ENCODE results near the gene CTBP2. TPM values are rescaled to one million over a fixed set of nuclear protein-coding genes. Genes with fewer than 3 reads are reported as not detected.

The CTBP2 gene
- total RNA-seq, 2 donors from 2014 or later: 26.0 to 36.0 TPM

DNA sequence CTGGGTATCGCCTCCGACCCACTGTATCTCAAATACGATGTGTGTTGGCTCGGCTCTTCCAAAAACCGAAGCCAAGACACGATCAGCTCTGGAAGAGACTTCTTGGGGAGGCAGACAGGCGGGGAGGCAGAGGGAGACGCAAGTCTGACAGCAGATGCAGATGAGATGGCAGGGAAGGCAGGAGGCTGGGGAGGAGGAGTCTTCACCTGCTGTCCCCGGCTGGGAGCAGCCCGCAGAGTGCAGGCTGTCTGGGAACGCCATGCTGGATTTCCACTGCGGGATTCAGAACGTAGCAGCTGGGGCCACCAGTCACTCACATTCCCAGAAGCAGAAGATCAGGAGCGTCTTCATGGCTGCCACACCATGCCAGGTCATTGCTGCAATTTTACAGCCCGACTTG is 29.4 kb downstream of the CTBP2 start:
- TF ChIP-seq CTCF (IDR thresholded peaks at IDR 0.05): no peak
- H3K27ac ChIP-seq: peak overlapping the region in 1 of 2 donors; percentile 27
- H3K9me3 ChIP-seq: no peaks in the 10 kb centered on the region
- H3K27me3 ChIP-seq: no peaks in the 10 kb centered on the region
- H3K4me3 ChIP-seq: no peak overlapping the region
- no peak for DNase-seq (ENCODE audit: low spot score)
- H3K36me3 ChIP-seq: no peaks in the 10 kb centered on the region
- peaks cover 0 to 49% of the 10 kb centered on the region in 2 donors for H3K4me1 ChIP-seq

- no peaks in the 10 kb centered on the region for H3K27me3 ChIP-seq
- H3K27ac ChIP-seq: peak overlapping the region in 1 of 2 donors; percentile 27
- peaks cover 0 to 49% of the 10 kb centered on the region in 2 donors for H3K4me1 ChIP-seq
- H3K4me3 ChIP-seq: no peak overlapping the region
- DNase-seq (ENCODE audit: low spot score): no peak
- no peaks in the 10 kb centered on the region for H3K9me3 ChIP-seq
- TF ChIP-seq CTCF (IDR thresholded peaks at IDR 0.05): no peak
- H3K36me3 ChIP-seq: no peaks in the 10 kb centered on the region
Observed at GRCh38 chr10:125130260-125130659, 30.1 kb downstream of the CTBP2 start.

- peaks cover 0 to 49% of the 10 kb centered on the region in 2 donors for H3K4me1 ChIP-seq
- H3K4me3 ChIP-seq: no peak overlapping the region
- no peaks in the 10 kb centered on the region for H3K36me3 ChIP-seq
- TF ChIP-seq CTCF (IDR thresholded peaks at IDR 0.05): no peak
- DNase-seq (ENCODE audit: low spot score): no peak
- H3K27ac ChIP-seq: no peak overlapping the region
- no peaks in the 10 kb centered on the region for H3K9me3 ChIP-seq
- H3K27me3 ChIP-seq: no peaks in the 10 kb centered on the region
Observed at GRCh38 chr10:125129076-125129458, 31.3 kb downstream of the CTBP2 start.

DNA sequence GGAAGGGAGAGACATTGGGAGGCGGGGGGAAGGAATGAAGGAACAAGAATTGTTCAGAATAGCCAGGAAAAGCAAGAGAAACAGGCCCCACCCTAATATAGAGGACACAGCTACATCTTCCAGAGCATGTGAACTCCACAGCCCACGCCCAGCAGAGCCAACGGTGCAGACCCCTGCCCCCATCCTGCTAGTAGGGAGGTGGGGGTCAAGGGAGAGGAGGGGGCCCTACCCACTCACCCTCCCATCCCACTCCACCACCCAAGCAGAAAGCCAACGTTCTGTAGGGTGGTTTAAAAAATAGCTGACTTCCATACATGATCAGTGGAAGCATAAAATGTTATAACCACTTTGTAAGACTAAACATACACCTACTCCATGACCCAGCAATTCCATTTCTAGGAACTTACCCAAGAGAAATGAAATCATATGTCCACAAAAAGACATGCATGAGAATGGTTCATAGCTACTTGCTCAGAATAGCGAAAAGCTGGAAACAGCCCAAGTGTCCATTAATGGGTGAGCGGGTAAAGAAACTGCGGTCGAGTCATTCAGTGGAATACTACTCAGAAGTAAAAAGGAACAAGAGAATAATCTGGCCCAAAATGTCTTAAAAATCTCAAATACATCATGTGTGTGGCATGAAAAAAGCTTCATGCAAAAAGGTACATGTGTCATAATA is 31.8 kb downstream of the CTBP2 start:
- H3K36me3 ChIP-seq: no peaks in the 10 kb centered on the region
- DNase-seq (ENCODE audit: low spot score): no peak
- H3K27ac ChIP-seq: no peak overlapping the region
- H3K4me3 ChIP-seq: no peak overlapping the region
- no peaks in the 10 kb centered on the region for H3K9me3 ChIP-seq
- no peak for TF ChIP-seq CTCF (IDR thresholded peaks at IDR 0.05)
- no peaks in the 10 kb centered on the region for H3K27me3 ChIP-seq
- H3K4me1 ChIP-seq: peaks cover 0 to 50% of the 10 kb centered on the region in 2 donors

DNA sequence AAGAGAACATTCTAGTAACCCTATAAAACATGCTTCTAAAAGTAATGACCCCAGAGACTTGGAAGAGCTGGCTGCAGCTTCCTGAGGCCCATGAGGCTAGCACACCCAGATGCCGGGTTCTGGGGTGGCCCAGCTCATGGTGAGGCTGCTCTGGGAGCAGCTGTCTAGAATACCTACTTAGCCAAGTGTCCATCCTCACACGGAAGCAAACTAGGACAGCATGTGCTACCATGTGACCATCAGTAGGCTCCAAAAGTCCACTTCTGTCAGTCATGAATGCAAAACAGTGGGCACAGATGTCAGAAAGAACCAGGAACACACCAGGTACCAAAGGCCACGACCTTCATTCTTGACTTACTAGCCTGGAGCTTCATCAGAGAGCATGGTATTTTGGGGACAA is 32.4 kb downstream of the CTBP2 start:
- DNase-seq (ENCODE audit: low spot score): no peak
- no peak overlapping the region for H3K27ac ChIP-seq
- H3K4me1 ChIP-seq: peaks cover 0 to 55% of the 10 kb centered on the region in 2 donors

More for the DNA sequence above, 32.4 kb downstream of the CTBP2 start:
- Histone ChIP-seq H3K9me3 (no peaks in the 10 kb centered on the region), H3K27me3 (no peaks in the 10 kb centered on the region), H3K36me3 (no peaks in the 10 kb centered on the region), H3K4me3 (no peak overlapping the region)
- TF ChIP-seq CTCF (IDR thresholded peaks at IDR 0.05): no peak
